ENCODE data around the gene ACLY. TPM values are rescaled to one million over a fixed set of nuclear protein-coding genes. Genes with fewer than 3 reads are reported as not detected.
A peak's percentile ranks its signal among the peaks of the same experiment; 100 is the strongest.
"Not testable (repeated sequence)": the region's sequence is repeated elsewhere in the genome, so short reads cannot be mapped to it uniquely, and the experiment has no call there.

The ACLY gene
- total RNA-seq, 1 donor from 2014 or later = 232 TPM

DNA sequence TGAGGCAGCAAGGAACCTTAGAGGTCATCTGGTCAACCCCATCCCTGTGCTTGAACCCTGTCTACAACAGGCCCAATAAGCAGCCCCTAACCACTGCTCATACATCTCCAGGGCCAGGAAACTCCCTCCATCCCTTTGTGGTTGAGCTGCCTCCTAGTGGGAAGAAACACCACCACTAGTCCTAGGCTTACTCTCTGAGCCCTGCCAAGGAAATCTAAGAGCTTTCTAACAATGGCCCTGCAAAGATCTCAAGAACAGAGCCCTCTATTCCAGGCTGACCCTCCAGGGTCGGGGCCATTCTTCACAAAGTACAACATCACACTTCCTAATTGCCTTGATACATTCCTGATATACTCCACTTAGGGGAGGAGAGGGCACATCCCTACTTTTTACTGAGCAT lies 5.8 kb downstream of the ACLY start:
- DNase-seq (ENCODE audit: low read depth in 2 of 2) = no peak

DNA sequence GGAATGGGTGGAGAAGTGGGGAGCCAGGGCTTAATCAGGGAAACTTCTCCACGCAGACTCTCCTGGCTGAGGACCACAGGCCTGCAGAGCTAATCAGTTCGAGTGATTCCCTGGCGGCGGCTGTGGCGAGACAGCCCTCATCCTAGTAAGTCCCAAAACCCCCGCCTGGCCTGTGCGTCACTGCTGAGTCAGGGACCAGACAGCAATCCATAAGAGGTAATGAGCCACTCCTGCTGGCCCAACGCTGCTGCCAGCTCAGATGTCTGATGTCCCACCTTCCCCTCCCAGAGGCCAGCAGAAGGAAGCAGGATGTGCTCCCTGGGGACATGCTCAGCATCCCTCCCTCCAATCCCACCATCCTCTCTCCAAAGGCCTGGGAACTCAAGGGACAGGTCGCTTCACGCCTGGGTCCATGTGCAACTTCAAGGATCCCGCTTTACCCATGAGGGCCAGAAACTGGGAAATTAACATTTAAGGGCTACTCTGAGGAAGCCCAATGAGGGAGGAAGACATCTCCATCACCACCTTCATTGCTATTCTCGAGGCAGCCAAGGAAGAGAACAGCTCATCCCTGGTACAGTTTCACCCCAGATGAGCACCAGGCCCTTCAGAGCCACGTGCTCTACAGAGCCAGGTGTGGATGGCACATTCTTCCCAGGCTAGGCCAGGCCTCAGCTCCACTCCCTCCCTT lies 7.9 kb downstream of the ACLY start:
- DNase-seq (ENCODE audit: low read depth in 2 of 2) = peak in 1 of 2 donors; percentile 33

DNA sequence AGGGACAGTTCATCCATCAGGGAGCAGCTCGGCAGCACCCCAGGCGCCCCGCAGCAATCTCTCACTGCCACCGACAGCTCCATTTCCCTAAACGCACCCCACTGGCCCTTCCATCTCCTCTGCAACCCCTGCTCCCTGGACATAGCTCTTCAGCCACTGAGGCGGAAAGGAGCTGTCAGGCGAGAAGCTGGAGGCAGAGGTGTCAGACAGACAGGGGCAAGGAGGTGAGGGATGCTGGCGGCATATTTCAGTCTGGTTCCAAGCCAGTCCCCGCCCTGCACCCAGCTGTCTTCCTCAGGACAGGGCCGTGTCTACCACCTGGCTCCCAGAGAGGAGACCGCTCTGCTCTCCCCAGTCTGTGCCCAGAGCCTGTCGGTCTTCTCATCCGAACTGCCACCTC lies 9.7 kb downstream of the ACLY start:
- DNase-seq (ENCODE audit: low read depth in 2 of 2) = no peak

DNA sequence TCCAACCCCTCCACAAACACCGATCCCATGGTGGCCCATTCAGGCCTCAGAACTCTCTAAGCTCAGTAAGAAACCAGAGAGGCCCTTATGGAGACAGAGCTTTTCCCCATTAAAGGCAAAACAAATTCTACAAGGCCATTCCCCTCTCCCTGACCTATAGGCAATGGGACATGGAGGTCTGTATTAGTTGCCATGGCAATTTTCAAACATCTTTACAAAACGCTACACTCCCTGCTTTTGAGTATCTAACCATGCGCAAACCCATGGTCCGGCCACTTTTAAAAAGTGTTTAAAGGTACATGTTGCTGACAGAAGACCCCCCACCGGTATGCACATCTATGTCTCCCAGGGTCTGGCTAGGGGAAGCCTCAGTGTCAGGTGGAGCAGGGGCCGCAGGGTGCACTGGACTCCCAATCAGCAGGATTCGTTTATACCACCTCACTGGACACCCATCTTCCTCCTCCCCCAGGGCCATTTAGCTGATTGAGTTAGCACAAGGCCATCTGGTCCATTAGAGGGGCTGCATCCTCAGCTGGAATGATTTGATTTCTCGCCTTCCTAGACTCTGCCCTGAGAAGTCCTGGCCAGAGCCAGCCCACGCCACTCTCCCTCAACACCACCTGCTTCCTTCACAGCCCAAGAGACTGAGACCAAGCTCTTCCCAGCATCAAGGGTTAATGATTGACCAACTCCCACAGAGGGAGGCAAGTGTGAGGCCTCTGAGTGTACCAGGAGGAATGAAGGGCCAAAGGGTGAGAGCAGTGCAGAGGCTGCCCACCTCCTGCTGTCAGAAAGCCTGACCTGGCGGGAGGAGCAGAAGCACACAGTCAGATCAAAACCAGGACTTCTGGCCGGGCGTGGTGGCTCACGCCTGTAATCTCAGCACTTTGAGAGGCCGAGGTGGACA lies 10.9 kb downstream of the ACLY start:
- no peak for DNase-seq (ENCODE audit: low read depth in 2 of 2)

DNA sequence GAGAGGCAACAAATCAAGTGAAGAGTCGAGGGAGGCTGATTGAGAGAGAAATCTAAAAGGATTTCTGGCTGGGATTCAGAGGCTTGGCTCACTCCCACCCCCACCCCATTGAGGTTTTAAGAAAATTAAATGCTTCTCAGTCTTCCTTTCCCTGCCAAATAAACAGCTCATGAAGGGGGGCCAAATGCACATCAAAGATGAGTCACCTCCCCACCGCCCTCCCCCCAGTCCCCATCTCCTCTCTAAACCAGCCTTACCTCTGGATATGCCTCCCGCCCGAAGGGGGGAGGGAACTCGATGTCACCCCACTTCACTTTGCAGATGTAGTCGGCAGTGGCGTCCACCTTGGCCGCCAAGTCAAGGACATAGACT lies 11.6 kb downstream of the ACLY start:
- DNase-seq (ENCODE audit: low read depth in 2 of 2) = no peak

DNA sequence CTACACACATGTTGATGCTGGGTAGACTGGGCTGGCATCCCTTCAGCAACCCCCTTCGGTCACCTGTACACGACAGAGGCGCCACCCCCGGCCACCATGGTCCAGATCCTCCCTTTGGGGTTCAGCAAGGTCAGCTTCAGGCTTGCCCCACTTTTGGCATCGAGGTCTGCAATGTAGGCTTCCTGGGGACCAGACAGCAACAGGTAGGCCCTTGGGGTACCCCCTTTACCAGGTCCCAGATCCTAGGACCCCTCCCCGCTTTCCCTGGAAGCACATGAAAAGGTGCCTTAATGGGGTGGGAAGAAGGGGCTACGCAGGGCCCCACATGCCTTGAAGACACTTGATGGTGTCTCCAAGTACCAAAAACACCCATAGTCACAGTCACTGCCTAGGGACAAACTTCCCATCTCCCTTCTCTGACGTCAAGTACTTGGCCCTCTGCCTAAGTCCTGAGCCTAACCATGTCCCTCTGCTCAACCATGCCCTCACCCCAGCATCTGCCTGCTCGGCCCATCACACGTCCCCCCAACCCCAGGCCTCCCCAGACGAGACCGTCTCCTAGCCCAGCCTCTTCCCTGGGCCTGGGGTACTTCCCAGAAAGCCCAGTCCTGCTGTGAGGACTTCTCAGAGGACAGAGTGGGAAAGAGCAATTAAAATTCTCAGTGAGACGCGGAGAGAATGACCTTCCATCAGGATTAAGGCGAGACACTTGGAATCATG lies 12.1 kb downstream of the ACLY start:
- no peak for DNase-seq (ENCODE audit: low read depth in 2 of 2)

DNA sequence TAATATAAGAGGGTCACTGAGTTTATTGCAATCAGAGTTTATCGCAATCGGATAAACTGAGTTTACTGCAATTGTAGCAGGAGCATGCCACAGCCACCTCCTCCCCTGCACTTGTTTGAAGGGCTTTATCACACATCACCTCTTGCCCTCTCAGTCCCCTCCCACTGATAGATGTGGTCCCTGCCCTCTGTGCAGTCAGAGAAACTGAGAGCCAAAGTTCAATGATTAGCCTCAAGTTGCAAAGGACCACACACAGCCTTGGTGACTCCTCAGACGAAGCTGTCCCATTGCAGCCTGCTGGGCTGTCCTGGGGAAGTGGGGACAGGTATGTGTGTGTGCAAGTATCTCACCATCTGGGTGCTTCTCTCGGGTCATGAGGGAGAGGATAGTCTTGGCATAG lies 13.6 kb downstream of the ACLY start:
- DNase-seq (ENCODE audit: low read depth in 2 of 2) = no peak

DNA sequence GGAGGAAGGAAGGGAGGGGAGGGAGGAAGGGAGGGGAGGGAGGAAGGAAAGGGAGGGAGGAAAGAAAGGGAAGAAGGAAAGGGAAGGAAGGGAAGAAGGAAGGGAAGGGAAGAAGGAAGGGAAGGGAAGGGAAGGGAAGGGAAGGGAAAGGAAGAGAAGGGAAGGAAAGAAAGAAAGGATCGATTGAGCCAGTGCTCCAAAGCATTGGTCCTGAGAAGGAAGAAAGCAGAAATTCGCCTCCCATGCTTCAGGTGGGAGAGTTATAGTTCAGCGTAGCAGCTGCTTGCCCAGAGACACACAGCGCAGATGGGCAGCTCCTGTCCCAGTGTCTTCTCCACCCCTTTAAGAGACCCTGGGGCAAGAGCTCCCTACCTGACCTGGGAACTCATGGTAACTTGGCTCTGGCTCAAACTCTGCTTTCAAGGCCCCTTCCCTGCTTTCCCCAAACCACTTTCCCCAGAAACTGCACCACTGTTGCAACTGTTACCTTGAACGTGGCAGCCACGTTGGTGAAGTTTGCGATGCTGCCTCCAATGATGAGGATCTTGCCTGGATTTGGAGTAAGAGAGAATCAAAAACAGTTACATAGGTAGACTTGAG lies 14.4 kb downstream of the ACLY start:
- no peak for DNase-seq (ENCODE audit: low read depth in 2 of 2)

DNA sequence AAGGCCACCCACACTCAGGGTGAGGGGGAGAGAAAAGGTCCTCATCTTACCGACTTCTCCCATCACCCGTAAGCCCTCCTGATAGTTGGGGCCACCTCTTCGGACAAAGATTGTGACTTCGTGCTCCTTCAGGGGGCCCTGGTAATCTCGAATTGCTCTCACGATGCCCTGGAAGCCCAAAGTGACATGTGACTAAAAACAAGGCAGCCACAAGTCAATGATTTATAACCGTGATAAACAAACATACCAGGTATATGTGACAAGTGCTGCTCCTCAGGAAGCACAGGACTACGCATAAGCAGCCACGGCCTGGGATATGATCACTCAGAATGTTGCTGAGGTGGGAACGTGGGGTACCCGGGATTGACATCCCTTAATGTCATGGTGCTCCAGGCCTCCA lies 17.1 kb downstream of the ACLY start:
- DNase-seq (ENCODE audit: low read depth in 2 of 2) = no peak

DNA sequence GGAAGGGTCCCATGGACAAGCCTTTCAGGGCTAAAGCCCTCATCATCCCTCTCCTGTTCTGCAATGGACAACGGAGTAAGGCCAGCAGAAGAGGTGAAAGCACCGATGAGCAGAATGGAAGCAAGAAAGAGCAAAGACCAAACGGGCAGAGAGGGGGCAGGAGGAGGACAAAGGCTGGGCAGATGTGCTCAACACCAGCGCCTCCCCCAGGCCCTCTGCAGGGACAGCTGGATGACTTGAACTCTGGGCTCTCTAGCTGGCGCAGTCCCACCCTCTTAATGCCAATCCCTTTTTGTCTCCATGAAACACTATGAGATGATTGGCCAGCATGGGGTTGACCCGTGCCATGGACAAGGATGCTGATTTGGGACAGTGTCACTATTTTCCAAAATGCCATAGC lies 22.0 kb downstream of the ACLY start:
- no peak for DNase-seq (ENCODE audit: low read depth in 2 of 2)

DNA sequence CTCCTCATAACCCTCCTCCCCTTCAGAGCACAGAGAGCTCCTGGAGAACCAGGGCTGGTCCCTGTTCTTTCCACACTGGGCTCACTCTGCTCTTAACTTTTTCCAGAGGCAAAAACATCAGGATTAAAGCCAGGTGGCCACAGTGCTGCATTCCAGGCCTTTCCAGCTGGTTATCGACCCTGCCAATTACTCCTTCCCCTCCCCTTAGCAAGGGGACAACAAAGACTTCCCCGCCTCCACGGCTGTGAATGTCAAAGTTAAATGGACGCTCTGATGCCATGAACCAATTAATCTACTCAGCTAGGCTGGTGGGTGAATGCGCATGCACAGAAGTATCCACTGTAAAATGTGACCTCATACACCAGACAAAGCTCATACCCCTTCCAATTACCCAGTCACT lies 23.1 kb downstream of the ACLY start:
- no peak for DNase-seq (ENCODE audit: low read depth in 2 of 2)

DNA sequence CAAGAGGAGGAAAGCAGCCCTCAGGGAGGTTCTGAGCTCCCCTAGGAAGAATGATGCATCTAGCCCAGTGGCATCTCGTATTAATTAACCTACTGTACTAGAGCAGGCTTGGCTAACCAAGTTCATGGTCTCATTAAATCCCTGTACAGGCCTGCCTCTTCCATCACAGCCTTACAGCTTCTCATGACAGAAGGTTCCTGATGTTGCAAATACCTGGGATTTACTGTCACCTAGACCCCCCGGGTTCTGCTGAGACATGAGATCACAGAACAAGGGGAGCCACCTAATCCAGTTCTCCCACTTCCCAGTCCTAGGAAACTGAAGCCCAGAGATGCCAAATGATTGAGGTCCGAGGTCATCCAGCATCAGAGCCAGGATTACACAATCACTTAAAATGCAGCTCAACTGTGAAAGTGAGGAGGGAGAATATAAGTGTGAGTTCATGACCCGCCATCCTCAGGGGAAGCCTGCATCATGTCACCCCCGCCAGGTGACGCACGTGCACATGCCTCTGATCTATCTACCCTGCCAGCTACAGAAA lies 23.9 kb downstream of the ACLY start:
- DNase-seq (ENCODE audit: low read depth in 2 of 2) = no peak

DNA sequence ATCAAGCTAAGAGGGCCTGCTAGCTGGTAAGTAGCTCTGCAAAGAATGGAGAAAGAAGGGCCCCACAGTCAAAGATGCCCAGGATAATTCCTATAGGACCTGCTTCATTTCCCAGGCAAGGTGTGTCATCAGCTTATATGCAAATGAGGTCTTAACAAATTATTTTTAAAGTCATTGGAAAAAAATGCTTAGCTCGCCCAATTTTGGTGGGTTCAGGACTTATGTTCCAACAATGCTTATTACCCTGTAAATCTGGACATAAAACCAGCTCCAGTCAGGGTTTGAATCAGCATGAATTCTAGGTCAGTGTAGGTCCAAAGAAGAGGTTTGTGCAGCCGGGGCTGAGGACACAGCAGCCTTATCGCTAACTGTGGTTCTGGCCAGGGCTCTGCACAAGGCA lies 25.4 kb downstream of the ACLY start:
- no peak for DNase-seq (ENCODE audit: low read depth in 2 of 2)

DNA sequence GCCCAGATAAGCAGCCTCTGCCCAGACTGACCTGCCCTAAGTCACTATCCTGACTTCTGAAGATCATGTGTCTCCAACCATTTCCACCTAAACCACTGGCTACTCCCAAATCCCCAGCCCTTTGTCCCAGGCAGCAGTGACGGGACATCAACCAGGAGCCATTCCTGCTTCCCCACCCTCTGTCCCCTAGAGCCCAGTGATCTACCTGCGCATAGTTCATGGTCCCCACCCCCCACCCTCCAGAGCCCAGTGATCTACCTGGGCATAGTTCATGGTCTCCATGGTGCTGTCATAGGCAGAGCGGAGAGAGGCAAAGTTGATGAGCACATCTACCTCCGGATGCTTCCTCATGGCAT lies 26.8 kb downstream of the ACLY start:
- no peak for DNase-seq (ENCODE audit: low read depth in 2 of 2)

DNA sequence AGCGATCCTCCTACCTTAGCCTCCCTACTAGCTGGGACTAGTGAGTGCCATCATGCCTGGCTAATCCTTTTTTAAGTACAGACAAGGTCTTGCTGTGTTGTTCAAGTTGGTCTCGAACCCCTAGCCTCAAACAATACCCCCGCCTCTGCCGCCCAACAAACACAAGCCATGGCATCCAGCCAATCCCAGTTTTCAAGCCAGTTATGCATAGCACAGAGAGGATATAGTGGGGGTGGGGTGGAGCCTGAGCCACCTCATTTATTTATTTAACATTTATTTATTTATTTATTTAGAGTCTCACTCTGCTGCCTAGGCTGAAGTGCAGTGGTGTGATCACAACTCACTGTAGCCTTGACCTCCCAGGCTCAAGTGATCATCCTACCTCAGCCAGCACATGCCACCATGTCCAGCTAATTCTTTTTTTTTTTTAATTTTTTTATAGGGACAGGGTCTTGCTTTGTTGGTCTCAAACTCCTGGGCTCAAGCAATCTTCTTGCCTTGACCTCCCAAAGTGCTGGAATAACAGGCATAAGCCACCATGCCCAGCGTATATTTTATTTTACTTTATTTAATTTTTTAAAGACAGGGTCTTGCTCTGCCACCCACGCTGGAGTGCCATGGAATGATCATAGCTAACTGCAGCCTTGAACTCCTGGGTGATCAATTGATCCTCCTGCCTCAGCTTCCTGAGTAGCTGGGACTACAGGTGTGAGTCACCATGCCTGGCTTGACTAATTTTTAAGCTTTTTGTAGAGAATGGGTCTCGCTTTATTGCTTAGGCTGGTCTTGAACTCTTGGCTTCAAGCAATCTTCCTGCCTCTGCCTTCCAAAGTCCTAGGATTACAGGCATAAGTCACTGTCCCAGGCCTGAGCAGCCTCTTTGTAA lies 27.4 kb downstream of the ACLY start:
- DNase-seq (ENCODE audit: low read depth in 2 of 2) = peak in 1 of 2 donors; percentile 29

DNA sequence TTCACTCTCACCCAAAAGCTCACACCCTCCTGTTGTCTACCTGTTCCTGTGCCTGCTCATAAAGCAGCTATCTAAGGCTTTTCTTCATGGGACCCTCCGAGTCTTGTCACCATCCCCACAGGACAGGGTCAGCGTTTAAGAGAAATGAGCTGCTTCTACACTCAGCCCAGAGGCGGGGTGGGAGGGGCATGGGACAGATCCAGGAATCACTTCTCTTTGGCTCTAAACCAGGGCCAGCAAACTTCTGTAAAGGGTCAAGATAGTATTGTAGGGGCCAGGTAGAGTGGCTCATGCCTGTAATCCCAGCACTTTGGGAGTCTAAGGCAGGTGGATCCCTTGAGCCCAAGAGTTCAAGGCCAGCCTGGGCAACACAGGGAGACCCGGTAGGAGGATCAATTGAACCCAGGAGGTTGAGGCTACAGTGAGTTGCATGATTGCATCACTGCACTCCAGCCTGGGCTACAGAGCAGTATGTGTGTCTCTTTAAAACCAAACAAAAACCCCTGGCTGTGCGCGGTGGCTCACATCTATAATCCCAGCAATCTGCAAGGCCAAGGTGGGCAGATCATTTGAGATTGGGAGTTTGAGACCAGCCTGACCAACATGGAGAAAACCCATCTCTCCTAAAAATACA lies 30.3 kb downstream of the ACLY start:
- no peak for DNase-seq (ENCODE audit: low read depth in 2 of 2)

DNA sequence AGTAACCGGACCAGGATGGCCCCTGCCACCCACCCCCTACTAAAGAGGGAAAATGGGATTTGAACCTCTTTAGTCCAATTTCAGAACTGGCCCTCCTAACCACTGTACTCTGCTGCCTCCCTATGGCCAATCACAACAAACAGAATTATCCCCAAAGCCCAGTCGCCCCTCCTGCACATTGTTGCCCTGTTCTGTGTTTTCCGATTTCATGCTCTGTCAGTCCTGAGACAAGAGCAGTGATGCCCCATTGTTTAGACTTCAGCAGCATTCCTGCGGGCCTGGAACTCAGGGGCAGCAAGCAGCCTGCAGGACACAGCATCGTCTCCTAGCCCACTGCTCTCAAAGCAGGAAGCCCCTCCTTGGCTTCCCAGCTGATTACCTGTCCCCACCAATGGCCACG lies 33.0 kb downstream of the ACLY start:
- DNase-seq (ENCODE audit: low read depth in 2 of 2) = no peak

DNA sequence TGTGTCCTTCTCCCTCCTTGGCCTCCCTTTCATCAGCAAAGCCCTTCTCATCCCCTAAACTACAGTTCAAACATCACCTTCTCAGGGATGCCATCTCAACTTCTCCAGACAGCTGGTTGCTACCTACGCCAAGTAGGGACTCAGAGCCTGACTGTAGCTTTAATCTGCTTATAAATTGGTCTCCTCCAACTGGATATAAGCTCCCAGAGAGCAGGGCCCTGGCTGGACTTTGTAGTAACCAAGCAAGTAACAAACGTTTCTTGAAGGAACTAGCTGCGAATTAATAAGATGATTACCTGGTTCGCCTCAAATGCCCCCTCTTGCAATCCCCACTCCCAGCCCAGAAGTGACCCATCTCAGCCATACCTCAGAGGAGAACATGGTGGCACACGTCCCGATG lies 36.0 kb downstream of the ACLY start:
- DNase-seq (ENCODE audit: low read depth in 2 of 2) = no peak

DNA sequence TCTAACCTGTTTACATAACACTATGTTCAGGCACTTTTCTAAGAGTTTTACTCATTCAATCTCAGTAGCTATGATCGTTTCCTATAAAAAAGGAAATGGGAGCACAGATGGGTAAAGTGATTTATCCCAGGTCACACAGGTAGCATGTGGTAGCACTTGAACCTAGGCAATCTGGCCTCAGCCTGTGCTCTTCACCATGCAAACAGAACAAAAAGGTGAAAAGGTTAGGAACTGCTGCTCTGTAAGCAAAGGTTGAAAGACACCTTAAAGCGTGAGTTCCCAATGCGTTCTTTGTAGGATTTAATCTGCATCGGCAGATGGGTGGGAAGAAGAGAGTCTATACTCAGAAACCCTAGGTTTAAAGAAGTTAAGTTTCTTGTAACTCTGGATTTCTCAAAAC lies 38.6 kb downstream of the ACLY start:
- no peak for DNase-seq (ENCODE audit: low read depth in 2 of 2)

DNA sequence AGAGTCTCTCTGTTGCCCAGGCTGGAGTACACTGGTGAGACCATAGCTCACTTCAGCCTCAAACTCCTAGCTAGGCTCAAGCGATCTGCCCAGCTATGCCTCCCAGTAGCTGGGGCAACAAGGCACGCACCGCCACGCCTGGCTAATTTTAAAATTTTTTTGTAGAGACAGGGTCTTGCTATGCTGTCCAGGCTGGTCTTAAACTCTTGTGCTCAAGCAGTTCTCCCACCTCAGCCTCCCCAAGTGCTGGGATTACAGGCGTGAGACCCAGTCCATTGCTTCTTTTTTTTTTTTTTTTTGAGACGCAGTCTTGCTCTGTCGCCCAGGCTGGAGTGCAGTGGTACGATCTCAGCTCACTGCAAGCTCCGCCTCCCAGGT lies 44.5 kb downstream of the ACLY start:
- not testable (repeated sequence) for DNase-seq (ENCODE audit: low read depth in 2 of 2)
